ENCODE data around the gene KPNA6. TPM values are rescaled to one million over a fixed set of nuclear protein-coding genes. Genes with fewer than 3 reads are reported as not detected.
A peak's percentile ranks its signal among the peaks of the same experiment; 100 is the strongest.
"Not testable (repeated sequence)": the region's sequence is repeated elsewhere in the genome, so short reads cannot be mapped to it uniquely, and the experiment has no call there.

KPNA6 gene
- total RNA-seq, 4 donors from 2014 or later = 26.9 to 69.9 (median 38.5) TPM

GRCh38 chr1:32111789-32112188 lies 3.9 kb downstream of the KPNA6 start:
- no peaks in the 10 kb centered on the region for H3K27me3 ChIP-seq
- intact Hi-C loops (cut with DNase I; ENCODE audit: low total_unique reads) = no loop called here
- TF ChIP-seq, protein P1, sequence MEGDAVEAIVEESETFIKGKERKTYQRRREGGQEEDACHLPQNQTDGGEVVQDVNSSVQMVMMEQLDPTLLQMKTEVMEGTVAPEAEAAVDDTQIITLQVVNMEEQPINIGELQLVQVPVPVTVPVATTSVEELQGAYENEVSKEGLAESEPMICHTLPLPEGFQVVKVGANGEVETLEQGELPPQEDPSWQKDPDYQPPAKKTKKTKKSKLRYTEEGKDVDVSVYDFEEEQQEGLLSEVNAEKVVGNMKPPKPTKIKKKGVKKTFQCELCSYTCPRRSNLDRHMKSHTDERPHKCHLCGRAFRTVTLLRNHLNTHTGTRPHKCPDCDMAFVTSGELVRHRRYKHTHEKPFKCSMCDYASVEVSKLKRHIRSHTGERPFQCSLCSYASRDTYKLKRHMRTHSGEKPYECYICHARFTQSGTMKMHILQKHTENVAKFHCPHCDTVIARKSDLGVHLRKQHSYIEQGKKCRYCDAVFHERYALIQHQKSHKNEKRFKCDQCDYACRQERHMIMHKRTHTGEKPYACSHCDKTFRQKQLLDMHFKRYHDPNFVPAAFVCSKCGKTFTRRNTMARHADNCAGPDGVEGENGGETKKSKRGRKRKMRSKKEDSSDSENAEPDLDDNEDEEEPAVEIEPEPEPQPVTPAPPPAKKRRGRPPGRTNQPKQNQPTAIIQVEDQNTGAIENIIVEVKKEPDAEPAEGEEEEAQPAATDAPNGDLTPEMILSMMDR (IDR thresholded peaks at IDR 0.05) = no peak
- TF ChIP-seq POLR2A (IDR thresholded peaks at IDR 0.05) = no peak
- H3K4me1 ChIP-seq = peaks cover 0 to 5% of the 10 kb centered on the region in 2 donors
- H3K27ac ChIP-seq = no peak overlapping the region
- no peaks in the 10 kb centered on the region for H3K36me3 ChIP-seq
- DNase-seq = no peak
- H3K4me3 ChIP-seq = no peak overlapping the region
- no peaks in the 10 kb centered on the region for H3K9me3 ChIP-seq

GRCh38 chr1:32112806-32113375 lies 5.0 kb downstream of the KPNA6 start:
- intact Hi-C loops (cut with DNase I; ENCODE audit: low total_unique reads) = no loop called here
- no peak for TF ChIP-seq POLR2A (IDR thresholded peaks at IDR 0.05)
- TF ChIP-seq, protein P1 (IDR thresholded peaks at IDR 0.05) = no peak
- no peak for DNase-seq
- no peak overlapping the region for H3K27ac ChIP-seq
- no peaks in the 10 kb centered on the region for H3K9me3 ChIP-seq
- H3K36me3 ChIP-seq = no peaks in the 10 kb centered on the region
- no peaks in the 10 kb centered on the region for H3K27me3 ChIP-seq
- H3K4me3 ChIP-seq = no peak overlapping the region
- H3K4me1 ChIP-seq = peaks cover 0 to 5% of the 10 kb centered on the region in 2 donors

- H3K4me1 ChIP-seq; DNase-seq; H3K9me3 ChIP-seq; H3K4me3 ChIP-seq; intact Hi-C loops (cut with DNase I; ENCODE audit: low total_unique reads); H3K27me3 ChIP-seq; H3K27ac ChIP-seq; H3K36me3 ChIP-seq: not testable (repeated sequence)
Measured at GRCh38 chr1:32113436-32113835, 5.6 kb downstream of the KPNA6 start.

DNA sequence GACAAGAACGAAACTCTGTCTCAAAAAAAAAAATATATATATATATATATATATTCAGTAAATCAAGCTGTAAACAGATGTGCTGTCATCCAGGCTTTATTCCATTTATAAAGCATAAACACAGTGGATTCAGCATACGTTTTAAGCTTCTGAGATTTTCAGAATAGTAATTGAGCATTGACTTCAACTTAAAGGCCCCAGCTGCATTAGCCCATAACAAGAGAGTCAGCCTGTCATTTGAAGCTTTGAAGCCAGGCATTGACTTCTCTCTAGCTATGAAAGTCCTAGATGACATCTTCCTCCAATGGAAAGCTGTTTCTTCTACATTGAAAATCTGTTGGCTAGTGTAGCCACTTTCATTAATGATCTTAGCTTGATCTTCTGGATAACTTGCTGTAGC lies 6.6 kb downstream of the KPNA6 start:
- H3K27ac ChIP-seq = no peak overlapping the region
- H3K4me1 ChIP-seq = peaks cover 0 to 5% of the 10 kb centered on the region in 2 donors
- H3K27me3 ChIP-seq = no peaks in the 10 kb centered on the region
- no peak overlapping the region for H3K4me3 ChIP-seq
- no peak for DNase-seq
- H3K36me3 ChIP-seq = no peaks in the 10 kb centered on the region
- TF ChIP-seq POLR2A (IDR thresholded peaks at IDR 0.05) = no peak
- TF ChIP-seq, protein P1 (IDR thresholded peaks at IDR 0.05) = no peak
- intact Hi-C loops (cut with DNase I; ENCODE audit: low total_unique reads) = no loop called here
- H3K9me3 ChIP-seq = no peaks in the 10 kb centered on the region

DNA sequence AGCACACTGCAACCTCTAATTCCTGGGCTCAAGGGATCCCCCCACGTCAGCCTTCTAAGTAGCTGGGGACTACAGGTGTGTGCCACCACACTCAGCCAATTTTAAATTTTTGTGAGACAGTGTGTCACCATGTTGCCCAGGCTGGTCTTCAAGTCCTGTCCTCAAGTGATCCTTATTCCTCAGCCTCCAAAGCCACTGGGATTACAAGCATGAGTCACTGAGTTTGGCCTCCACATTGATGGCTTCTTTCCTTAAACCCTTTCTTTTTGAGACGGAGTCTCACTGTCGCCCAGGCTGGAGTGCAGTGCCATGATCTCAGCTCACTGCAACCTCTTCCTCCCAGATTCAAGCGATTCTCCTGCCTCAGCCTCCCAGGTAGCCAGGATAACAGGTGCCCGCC lies 7.6 kb downstream of the KPNA6 start:
- peaks cover 0 to 2% of the 10 kb centered on the region in 2 donors for H3K4me1 ChIP-seq
- H3K27me3 ChIP-seq = no peaks in the 10 kb centered on the region
- H3K36me3 ChIP-seq = no peaks in the 10 kb centered on the region
- intact Hi-C loops (cut with DNase I; ENCODE audit: low total_unique reads) = no loop called here
- H3K27ac ChIP-seq = peak overlapping the region; percentile 53 to 69
- no peak for DNase-seq
- no peaks in the 10 kb centered on the region for H3K9me3 ChIP-seq
- no peak for TF ChIP-seq POLR2A (IDR thresholded peaks at IDR 0.05)
- TF ChIP-seq, protein P1 (IDR thresholded peaks at IDR 0.05) = no peak
- H3K4me3 ChIP-seq = no peak overlapping the region

DNA sequence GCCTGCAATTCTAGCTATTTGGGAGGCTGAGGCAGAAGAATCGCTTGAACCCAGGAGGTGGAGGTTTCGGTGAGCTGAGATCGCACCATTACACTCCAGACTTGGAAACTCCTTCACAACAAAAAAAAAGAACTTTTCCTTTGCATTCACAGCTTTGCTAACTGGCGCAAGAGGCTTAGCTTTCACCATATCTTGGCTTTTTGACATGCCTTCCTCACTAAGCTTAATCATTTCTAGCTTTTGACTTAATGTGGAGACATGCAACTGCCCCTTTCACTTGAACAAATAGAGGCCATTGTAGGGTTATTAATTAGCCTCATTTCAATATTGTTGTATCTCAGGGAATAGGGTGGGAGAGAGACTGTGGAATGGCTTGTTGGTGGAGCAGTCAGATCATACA lies 8.7 kb downstream of the KPNA6 start:
- TF ChIP-seq POLR2A (IDR thresholded peaks at IDR 0.05) = no peak
- TF ChIP-seq, protein P1 (IDR thresholded peaks at IDR 0.05) = no peak
- peaks cover 0 to 3% of the 10 kb centered on the region in 2 donors for H3K4me1 ChIP-seq
- H3K27me3 ChIP-seq = no peaks in the 10 kb centered on the region
- H3K9me3 ChIP-seq = no peaks in the 10 kb centered on the region
- peak overlapping the region; percentile 53 to 69 for H3K27ac ChIP-seq
- no peak overlapping the region for H3K4me3 ChIP-seq
- H3K36me3 ChIP-seq = no peaks in the 10 kb centered on the region
- DNase-seq = no peak
- intact Hi-C loops (cut with DNase I; ENCODE audit: low total_unique reads) = no loop called here

Measured in uterus (tissue), 4 donors.